K562 (cell line): Measurements from ENCODE around the gene CMBL. TPM values are rescaled to one million over a fixed set of nuclear protein-coding genes. Genes with fewer than 3 reads are reported as not detected.

Source experiments
- AFF1 ChIP-seq, 2 experiments: fragments of 450-650 bp; IDR thresholded peaks; 2 replicates each; pipeline ENCODE4 v1.6.1; 2018; ENCODE audit warnings: mild to moderate bottlenecking in 2 of 2, low read depth in 1 of 2; ENCODE audit not compliant: partially characterized antibody in 2 of 2
- BCOR ChIP-seq: fragments of 450-650 bp; IDR thresholded peaks from 2 replicates; pipeline ENCODE4 v1.6.1; 2016
- CXXC5 ChIP-seq: fragments of 250-450 bp; sonication (Bioruptor Pico); IDR thresholded peaks from 2 replicates; pipeline ENCODE4 v1.8.0; 2022; ENCODE audit warnings: inconsistent platforms, mild to moderate bottlenecking, moderate library complexity
- E2F3 ChIP-seq: fragments of 250-450 bp; sonication (Bioruptor Pico); IDR thresholded peaks from 2 replicates; pipeline ENCODE4 v1.4.0; 2020; ENCODE audit warnings: mild to moderate bottlenecking
- E2F6 ChIP-seq, 2 experiments: IDR thresholded peaks; 2 replicates each; pipeline ENCODE4 v1.6.1; 2011; ENCODE audit warnings: borderline replicate concordance in 1 of 2, control low read depth in 1 of 2, low read depth in 1 of 2, low read length in 1 of 2, mild to moderate bottlenecking in 1 of 2, mixed read lengths in 1 of 2, moderate library complexity in 1 of 2; ENCODE audit not compliant: insufficient read depth in 1 of 2, insufficient read length in 1 of 2, poor library complexity in 1 of 2, severe bottlenecking in 1 of 2; ENCODE audit errors: extremely low read depth in 1 of 2
- EP400 ChIP-seq: fragments of 450-650 bp; IDR thresholded peaks from 2 replicates; pipeline ENCODE4 v1.6.1; 2017; ENCODE audit warnings: antibody characterized with exemption, mild to moderate bottlenecking, moderate library complexity
- HDAC3 ChIP-seq: fragments of 450-650 bp; IDR thresholded peaks from 2 replicates; pipeline ENCODE4 v1.6.1; 2018; ENCODE audit warnings: borderline replicate concordance, mild to moderate bottlenecking, moderate library complexity; ENCODE audit not compliant: partially characterized antibody
- MTA3 ChIP-seq: fragments of 450-650 bp; formaldehyde crosslinking; IDR thresholded peaks from 2 replicates; pipeline ENCODE4 v1.6.1; 2017; ENCODE audit warnings: mild to moderate bottlenecking, borderline replicate concordance
- MYC ChIP-seq, 2 experiments: fragments of 250-450 bp in 1 of 2; sonication (Bioruptor Pico) in 1 of 2; IDR thresholded peaks; 2 replicates each; pipeline versions ENCODE4 v1.5.1 to v1.6.1; 2012 to 2021; ENCODE audit warnings: low read depth in 2 of 2, borderline replicate concordance in 1 of 2, improper control_type of control experiment in 1 of 2, low read length in 1 of 2, mild to moderate bottlenecking in 1 of 2, moderate library complexity in 1 of 2
- NFRKB ChIP-seq: fragments of 450-650 bp; IDR thresholded peaks from 2 replicates; pipeline ENCODE4 v1.6.1; 2016; ENCODE audit warnings: low read depth
- NR4A1 ChIP-seq, 2 experiments: fragments of 250-450 bp in 1 of 2; fragments of 450-650 bp in 1 of 2; sonication (Bioruptor Pico) in 1 of 2; IDR thresholded peaks; 2 replicates each; pipeline versions ENCODE4 v1.4.0 to v1.6.1; 2016 to 2020; ENCODE audit warnings: mild to moderate bottlenecking in 2 of 2, missing compliant biosample characterization in 1 of 2, missing genetic modification characterization in 1 of 2, moderate library complexity in 1 of 2
- NUFIP1 ChIP-seq: fragments of 450-650 bp; IDR thresholded peaks from 2 replicates; pipeline ENCODE4 v1.6.1; 2018; ENCODE audit not compliant: partially characterized antibody
- SUPT5H ChIP-seq: fragments of 450-650 bp; IDR thresholded peaks from 2 replicates; pipeline ENCODE4 v1.6.1; 2016
- TAF1 ChIP-seq: IDR thresholded peaks from 2 replicates; pipeline ENCODE4 v1.6.1; 2011; ENCODE audit warnings: mild to moderate bottlenecking, low read length, moderate library complexity; ENCODE audit not compliant: insufficient read depth, control insufficient read depth, severe bottlenecking; ENCODE audit errors: extremely low read depth
- TFE3 ChIP-seq: fragments of 450-650 bp; formaldehyde crosslinking; IDR thresholded peaks from 2 replicates; pipeline ENCODE4 v1.4.0; 2020; ENCODE audit warnings: mild to moderate bottlenecking, mixed read lengths
- WHSC1 ChIP-seq: IDR thresholded peaks from one replicate; pipeline ENCODE4 v1.6.1; 2012; ENCODE audit warnings: low read length, control low read depth, inconsistent platforms
- XRCC3 ChIP-seq: fragments of 450-650 bp; IDR thresholded peaks from 2 replicates; pipeline ENCODE4 v1.6.1; 2017; ENCODE audit warnings: mild to moderate bottlenecking, moderate library complexity
- ZC3H4 ChIP-seq: sonication (generic); formaldehyde crosslinking; IDR thresholded peaks from 2 replicates; pipeline ENCODE4 v1.9.0; 2021; ENCODE audit warnings: missing genetic modification reagents, borderline replicate concordance
- ZKSCAN3 ChIP-seq: fragments of 250-450 bp; sonication (Bioruptor Pico); IDR thresholded peaks from 2 replicates; pipeline ENCODE4 v1.4.0; 2020
- ZNF175 ChIP-seq: fragments of 200-800 bp; sonication (Bioruptor generic); IDR thresholded peaks from 2 replicates; pipeline ENCODE4 v1.6.1; 2016; ENCODE audit warnings: low read depth, mild to moderate bottlenecking, missing genetic modification characterization, missing compliant biosample characterization
- ZNF408 ChIP-seq: fragments of 250-450 bp; sonication (Bioruptor Pico); IDR thresholded peaks from 2 replicates; pipeline ENCODE4 v1.4.0; 2020; ENCODE audit warnings: low read depth, mild to moderate bottlenecking, moderate library complexity
- polyA plus RNA-seq, 8 experiments: library from polyadenylated mRNA; depleted of rRNA in 4 of 8; stranded (reverse) in 5 of 8; unstranded in 3 of 8; fragments of >200 nt; fragmentation: Nextera tagmentation in 2 of 8; fragmentation: Illumina TruSeq in 1 of 8; extraction: Ambion mirVana in 2 of 8; extraction: Trizol in 1 of 8; gene quantifications; 2 replicates each; pipeline versions ENCODE4 v1.2.1 to v1.2.3, GENCODE V29; 2011 to 2014; ENCODE audit warnings: inconsistent platforms in 1 of 8, missing spikeins in 1 of 8
- total RNA-seq, 7 experiments: library from RNA; depleted of rRNA in 6 of 7; stranded (reverse); fragments of >200 nt in 6 of 7; fragmentation: Illumina TruSeq in 2 of 7; extraction: Trizol in 2 of 7; gene quantifications; 2 replicates each; pipeline versions ENCODE4 v1.2.1 to v1.2.3, GENCODE V29; 2011 to 2021; ENCODE audit warnings: low replicate concordance in 1 of 7

CMBL gene
- total and polyA plus RNA-seq, 9 of the 15 experiments (the other 6 are each of a cell fraction or from before 2014, with no cell fraction given): 22.6 to 192 (median 71.1) TPM

DNA sequence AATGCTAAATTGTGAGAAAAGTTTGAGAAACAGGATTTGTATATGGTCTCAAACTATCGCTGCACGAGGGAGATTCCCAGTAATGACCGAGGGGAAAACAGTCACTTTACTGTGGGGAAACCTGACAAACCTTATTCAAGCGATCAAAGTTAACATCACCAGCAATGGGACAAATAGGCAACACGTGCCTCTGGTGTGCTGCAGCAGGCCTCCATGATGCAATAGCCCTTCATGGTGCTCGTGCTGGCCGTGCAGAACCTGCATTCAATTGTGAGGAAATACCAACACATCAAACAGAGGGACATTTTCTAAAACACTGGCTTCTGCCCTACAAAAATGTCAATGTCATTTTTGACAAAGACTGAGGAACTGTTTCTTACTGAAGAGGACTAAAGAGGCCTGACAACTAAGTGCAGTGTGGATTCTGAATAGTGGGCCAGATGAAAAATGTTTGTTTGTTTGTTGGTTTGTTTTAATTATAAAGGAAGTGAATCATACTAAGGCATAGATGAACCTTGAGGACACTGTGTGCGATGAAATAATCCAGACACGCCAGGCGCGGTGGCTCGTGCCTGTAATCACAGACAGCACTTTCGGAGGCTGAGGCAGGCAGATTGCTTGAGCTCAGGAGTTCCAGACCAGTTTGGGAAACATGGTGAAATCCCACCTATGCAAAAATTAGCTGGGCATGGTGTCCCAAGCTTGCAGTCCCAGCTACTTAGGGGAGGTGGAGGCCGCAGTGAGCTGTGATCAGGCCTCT lies 28.2 kb upstream of the CMBL start (continued):
- TF ChIP-seq TFE3 (CRISPR knock-in tag): no peak
- peak; percentile 63; the same call in 1 of the 2 replicates for TF ChIP-seq ZNF175 (CRISPR knock-in tag)
- no peak for TF ChIP-seq NR4A1 (CRISPR knock-in tag; IDR thresholded peaks at IDR 0.05)
- no peak for TF ChIP-seq NR4A1 (tag; IDR thresholded peaks at IDR 0.05)
- no peak for TF ChIP-seq NFRKB
- no peak for TF ChIP-seq TAF1
- no peak for TF ChIP-seq WHSC1
- TF ChIP-seq ZNF408 (CRISPR knock-in tag): no peak
- TF ChIP-seq E2F6 (IDR thresholded peaks at IDR 0.05; ENCODE audit: borderline replicate concordance in 1 of 2, extremely low read depth in 1 of 2, insufficient read depth in 1 of 2, insufficient read length in 1 of 2, low read depth in 1 of 2, low read length in 1 of 2, poor library complexity in 1 of 2, severe bottlenecking in 1 of 2): peak in 1 of 2 experiments; percentile 29
- TF ChIP-seq BCOR: no peak
- TF ChIP-seq HDAC3: no peak
- peak; percentile 57 for TF ChIP-seq MYC (IDR thresholded peaks at IDR 0.05; ENCODE audit: low read depth, low read length)
- TF ChIP-seq MYC (CRISPR knock-in tag; IDR thresholded peaks at IDR 0.05; ENCODE audit: borderline replicate concordance, low read depth): no peak
- TF ChIP-seq EP400: peak; percentile 63
- no peak for TF ChIP-seq E2F3 (CRISPR knock-in tag)
- TF ChIP-seq SUPT5H: no peak
- peak; percentile 60 for TF ChIP-seq CXXC5 (CRISPR knock-in tag)
- TF ChIP-seq AFF1 (IDR thresholded peaks at IDR 0.05; ENCODE audit: low read depth in 1 of 2, partially characterized antibody in 2 of 2): no peak
- TF ChIP-seq XRCC3: no peak
- TF ChIP-seq MTA3: no peak
- no peak for TF ChIP-seq ZKSCAN3
- no peak for TF ChIP-seq ZC3H4 (CRISPR knock-in tag)
- TF ChIP-seq NUFIP1: no peak
